ENCODE measurements around the gene ATP1B1. TPM values are rescaled to one million over a fixed set of nuclear protein-coding genes. Genes with fewer than 3 reads are reported as not detected.
A peak's percentile ranks its signal among the peaks of the same experiment; 100 is the strongest.

The ATP1B1 gene
- total and polyA plus RNA-seq, 2 experiments from 2014 or later = 51.0 to 73.4 TPM

- no peaks in the 10 kb centered on the region for H3K36me3 Mint-ChIP-seq (ENCODE audit: low read depth)
- Histone ChIP-seq H3K4me1 (ENCODE audit: insufficient read depth) (no peaks in the 10 kb centered on the region), H3K27ac (ENCODE audit: low read depth) (no peak overlapping the region), H3K4me3 (no peak overlapping the region), H2AFZ (no peak overlapping the region), H3K9me2 (ENCODE audit: insufficient read depth) (peaks cover 13% of the 10 kb centered on the region; the same call in 1 of the 2 replicates), H3K79me2 (replicated peaks; ENCODE audit: insufficient read depth) (no peaks in the 10 kb centered on the region), H3F3A (replicated peaks; ENCODE audit: low read depth) (no peaks in the 10 kb centered on the region), H4K20me1 (replicated peaks; ENCODE audit: insufficient read depth) (no peaks in the 10 kb centered on the region), H3K36me3 (ENCODE audit: insufficient read depth) (no peaks in the 10 kb centered on the region), H3K4me2 (no peak overlapping the region), H3K27me3 (ENCODE audit: insufficient read depth) (no peaks in the 10 kb centered on the region)
- DNase-seq (ENCODE audit: low spot score) (no peak), ATAC-seq (no peak)
- H3K27ac Mint-ChIP-seq = no peak overlapping the region
- H3K4me1 Mint-ChIP-seq = peaks cover 4% of the 10 kb centered on the region; the same call in 2 of the 3 replicates
- TF ChIP-seq CTCF (conservative IDR thresholded peaks at IDR 0.05; ENCODE audit: low read depth in 2 of 2) = 0 out of 4 replicates have a peak, but pooled peaks of 1 of the 2 experiments have one; percentile 7
- TF ChIP-seq NANOG (IDR thresholded peaks at IDR 0.05; ENCODE audit: borderline replicate concordance) = no peak
- no peak overlapping the region for H3K4me3 Mint-ChIP-seq
- no peaks in the 10 kb centered on the region for H3K9me3 Mint-ChIP-seq
- H3K27me3 Mint-ChIP-seq (ENCODE audit: insufficient read depth, low read depth, poor library complexity) = no peaks in the 10 kb centered on the region
These were observed 55.2 kb downstream of the ATP1B1 start for GRCh38 chr1:169161496-169162194.

- Histone ChIP-seq H3K4me1 (ENCODE audit: insufficient read depth) (no peaks in the 10 kb centered on the region), H3K79me2 (replicated peaks; ENCODE audit: insufficient read depth) (no peaks in the 10 kb centered on the region), H3K9me2 (ENCODE audit: insufficient read depth) (peaks cover 13% of the 10 kb centered on the region; the same call in 1 of the 2 replicates), H3F3A (replicated peaks; ENCODE audit: low read depth) (no peaks in the 10 kb centered on the region), H3K36me3 (ENCODE audit: insufficient read depth) (no peaks in the 10 kb centered on the region), H3K4me2 (no peak overlapping the region), H3K4me3 (no peak overlapping the region), H3K27me3 (ENCODE audit: insufficient read depth) (no peaks in the 10 kb centered on the region), H3K27ac (ENCODE audit: low read depth) (no peak overlapping the region), H2AFZ (no peak overlapping the region), H4K20me1 (replicated peaks; ENCODE audit: insufficient read depth) (no peaks in the 10 kb centered on the region)
- Mint-ChIP-seq H3K4me1 (peaks cover 4% of the 10 kb centered on the region; the same call in 2 of the 3 replicates), H3K4me3 (no peak overlapping the region), H3K9me3 (no peaks in the 10 kb centered on the region), H3K27me3 (ENCODE audit: insufficient read depth, low read depth, poor library complexity) (no peaks in the 10 kb centered on the region), H3K36me3 (ENCODE audit: low read depth) (no peaks in the 10 kb centered on the region), H3K27ac (no peak overlapping the region)
- no peak for ATAC-seq
- no peak for DNase-seq (ENCODE audit: low spot score)
- TF ChIP-seq, protein P1, sequence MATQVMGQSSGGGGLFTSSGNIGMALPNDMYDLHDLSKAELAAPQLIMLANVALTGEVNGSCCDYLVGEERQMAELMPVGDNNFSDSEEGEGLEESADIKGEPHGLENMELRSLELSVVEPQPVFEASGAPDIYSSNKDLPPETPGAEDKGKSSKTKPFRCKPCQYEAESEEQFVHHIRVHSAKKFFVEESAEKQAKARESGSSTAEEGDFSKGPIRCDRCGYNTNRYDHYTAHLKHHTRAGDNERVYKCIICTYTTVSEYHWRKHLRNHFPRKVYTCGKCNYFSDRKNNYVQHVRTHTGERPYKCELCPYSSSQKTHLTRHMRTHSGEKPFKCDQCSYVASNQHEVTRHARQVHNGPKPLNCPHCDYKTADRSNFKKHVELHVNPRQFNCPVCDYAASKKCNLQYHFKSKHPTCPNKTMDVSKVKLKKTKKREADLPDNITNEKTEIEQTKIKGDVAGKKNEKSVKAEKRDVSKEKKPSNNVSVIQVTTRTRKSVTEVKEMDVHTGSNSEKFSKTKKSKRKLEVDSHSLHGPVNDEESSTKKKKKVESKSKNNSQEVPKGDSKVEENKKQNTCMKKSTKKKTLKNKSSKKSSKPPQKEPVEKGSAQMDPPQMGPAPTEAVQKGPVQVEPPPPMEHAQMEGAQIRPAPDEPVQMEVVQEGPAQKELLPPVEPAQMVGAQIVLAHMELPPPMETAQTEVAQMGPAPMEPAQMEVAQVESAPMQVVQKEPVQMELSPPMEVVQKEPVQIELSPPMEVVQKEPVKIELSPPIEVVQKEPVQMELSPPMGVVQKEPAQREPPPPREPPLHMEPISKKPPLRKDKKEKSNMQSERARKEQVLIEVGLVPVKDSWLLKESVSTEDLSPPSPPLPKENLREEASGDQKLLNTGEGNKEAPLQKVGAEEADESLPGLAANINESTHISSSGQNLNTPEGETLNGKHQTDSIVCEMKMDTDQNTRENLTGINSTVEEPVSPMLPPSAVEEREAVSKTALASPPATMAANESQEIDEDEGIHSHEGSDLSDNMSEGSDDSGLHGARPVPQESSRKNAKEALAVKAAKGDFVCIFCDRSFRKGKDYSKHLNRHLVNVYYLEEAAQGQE (IDR thresholded peaks at IDR 0.05; ENCODE audit: unreplicated experiment) = no peak
- TF ChIP-seq EZH2 (IDR thresholded peaks at IDR 0.05; ENCODE audit: low read depth, unreplicated experiment) = no peak
- TF ChIP-seq EZH2phosphoT487 (IDR thresholded peaks at IDR 0.05; ENCODE audit: unreplicated experiment) = no peak
- TF ChIP-seq STAT1 (IDR thresholded peaks at IDR 0.05; ENCODE audit: unreplicated experiment) = no peak
- no peak for TF ChIP-seq NANOG (IDR thresholded peaks at IDR 0.05; ENCODE audit: borderline replicate concordance)
- TF ChIP-seq JUNB (IDR thresholded peaks at IDR 0.05; ENCODE audit: unreplicated experiment) = no peak
- TF ChIP-seq ETS1 (IDR thresholded peaks at IDR 0.05) = no peak
These were observed 56.6 kb downstream of the ATP1B1 start for GRCh38 chr1:169163059-169163458.

Measured in GM23338 (cell line).